GM21786 (cell line): Measurements from ENCODE around the gene MRPL40.

Experiments
- ATAC-seq: cut with Tn5 transposase; IDR thresholded peaks from one replicate; pipeline ENCODE4 v1.9.1; 2021; ENCODE audit not compliant: unreplicated experiment

The MRPL40 gene

GRCh38 chr22:19480173-19480568 lies 47.8 kb downstream of the MRPL40 start:
- no peak for ATAC-seq

GRCh38 chr22:19480789-19481188 lies 48.4 kb downstream of the MRPL40 start:
- ATAC-seq, result no peak

DNA sequence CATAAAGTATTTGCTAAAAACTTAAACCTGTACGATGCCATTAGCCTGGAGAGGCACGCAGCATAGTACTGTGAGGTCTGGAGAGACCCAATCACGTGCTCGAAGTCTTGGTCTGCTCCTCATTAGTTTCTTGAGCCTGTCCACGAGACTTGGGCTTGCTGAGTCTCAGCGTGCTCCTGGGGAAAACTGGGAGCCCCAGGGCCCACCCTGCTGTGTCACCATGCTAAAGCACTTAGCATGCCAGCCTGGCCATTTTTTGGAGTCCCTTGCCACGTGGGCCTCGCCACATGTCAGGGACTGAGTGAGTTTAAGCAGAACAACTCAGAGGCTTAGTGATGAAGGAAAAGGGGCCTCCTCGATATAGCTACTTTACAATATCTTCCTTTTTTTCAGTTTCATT lies 50.0 kb downstream of the MRPL40 start:
- ATAC-seq, result no peak

DNA sequence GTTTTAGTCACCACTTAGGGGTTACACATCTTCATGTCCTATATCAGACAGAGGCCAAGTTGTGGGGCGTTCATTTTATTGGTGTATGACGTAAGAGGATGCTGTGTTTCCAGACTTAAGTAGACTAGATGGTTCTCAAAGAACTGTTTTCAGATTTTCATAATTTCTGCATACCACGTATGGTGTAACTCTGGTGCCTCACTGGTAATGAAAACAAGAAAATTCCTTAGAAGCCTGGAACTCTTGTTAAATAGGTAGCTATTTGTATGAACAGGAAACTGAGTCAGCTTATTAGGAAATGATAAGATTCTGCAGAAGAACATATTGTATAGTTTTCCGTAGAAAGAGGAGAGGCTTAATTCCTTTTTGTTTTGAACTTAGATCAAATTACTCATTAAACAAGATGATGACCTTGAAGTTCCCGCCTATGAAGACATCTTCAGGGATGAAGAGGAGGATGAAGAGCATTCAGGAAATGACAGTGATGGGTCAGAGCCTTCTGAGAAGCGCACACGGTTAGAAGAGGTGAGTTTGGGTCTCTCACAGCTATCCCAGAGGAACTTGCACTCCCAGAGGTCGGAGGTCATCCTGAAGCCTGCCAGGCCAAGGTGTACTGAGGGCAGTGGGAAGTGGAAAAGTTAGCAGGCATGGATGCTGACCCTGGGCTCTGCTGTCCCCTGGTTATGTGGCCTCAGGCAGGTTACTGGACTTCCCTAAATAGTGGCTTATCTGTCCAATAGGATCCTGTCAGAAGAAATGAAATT lies 51.3 kb downstream of the MRPL40 start:
- ATAC-seq, result no peak
